GM11168 (cell line): ENCODE measurements around the gene PXN.

Experiments used
- in situ Hi-C: fragments of 300-500 bp; cut with MboI; formaldehyde crosslinking; loops from one replicate; pipeline ENCODE4 v1.12.0; 2022; ENCODE audit warnings: low sequenced_read_pairs; ENCODE audit not compliant: unreplicated experiment

PXN gene

DNA sequence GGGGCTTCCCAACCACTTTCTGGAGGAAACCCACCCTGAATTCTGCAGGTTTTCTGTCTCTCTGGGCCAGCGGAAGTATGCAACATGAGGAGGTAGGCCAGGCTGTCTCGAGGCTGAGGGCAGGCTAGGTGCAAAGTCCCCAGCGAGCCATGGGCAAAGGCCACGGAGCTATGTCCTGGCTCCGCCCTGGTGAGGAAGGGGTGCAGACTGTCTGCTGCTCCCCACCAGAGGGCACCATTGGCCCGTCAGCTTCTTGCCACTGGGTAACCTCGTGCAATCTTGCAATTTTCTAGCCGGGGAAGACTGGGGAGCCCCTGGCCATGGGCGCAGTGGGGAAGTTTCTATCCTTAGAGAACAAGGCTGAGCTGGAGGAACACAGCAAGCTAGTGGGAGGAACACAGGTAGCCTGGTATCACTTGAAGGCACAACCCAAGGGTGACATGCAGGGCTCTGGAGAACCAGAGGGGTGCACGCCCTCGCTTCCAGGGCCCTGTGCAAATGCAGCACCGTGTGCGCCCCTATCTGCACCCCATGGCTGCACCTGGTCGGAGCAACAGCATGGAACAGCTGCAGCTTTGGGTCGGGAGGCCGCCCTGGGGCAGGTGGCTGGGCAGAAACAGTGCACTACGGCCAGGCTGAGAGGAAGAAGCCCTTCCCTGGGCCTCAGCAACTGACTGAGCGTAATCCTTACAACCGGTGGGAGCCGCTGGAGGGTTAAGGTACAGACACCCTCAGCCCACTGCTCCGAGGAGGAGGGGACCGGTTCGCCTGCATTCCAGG is 37.0 kb downstream of the PXN start:
- in situ Hi-C loops: loop anchor here (5.0 kb wide), 1 partner anchor 39 kb away; the partner anchor contains the start of gene PXN

DNA sequence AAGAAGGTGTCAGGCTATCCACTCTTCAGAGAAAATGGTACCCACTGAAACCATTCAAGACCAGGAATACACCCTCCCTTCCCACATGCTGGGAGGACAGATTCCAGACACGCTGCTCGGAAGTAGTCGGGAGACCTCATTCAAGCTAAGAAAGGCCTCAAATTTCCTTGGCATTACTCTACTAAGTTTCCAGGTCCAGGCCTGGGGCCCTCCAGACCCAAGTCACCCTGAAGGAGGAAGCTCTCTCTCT is 37.6 kb downstream of the PXN start:
- in situ Hi-C loops: loop anchor here (5.0 kb wide), 1 partner anchor 39 kb away; the partner anchor contains the start of gene PXN

DNA sequence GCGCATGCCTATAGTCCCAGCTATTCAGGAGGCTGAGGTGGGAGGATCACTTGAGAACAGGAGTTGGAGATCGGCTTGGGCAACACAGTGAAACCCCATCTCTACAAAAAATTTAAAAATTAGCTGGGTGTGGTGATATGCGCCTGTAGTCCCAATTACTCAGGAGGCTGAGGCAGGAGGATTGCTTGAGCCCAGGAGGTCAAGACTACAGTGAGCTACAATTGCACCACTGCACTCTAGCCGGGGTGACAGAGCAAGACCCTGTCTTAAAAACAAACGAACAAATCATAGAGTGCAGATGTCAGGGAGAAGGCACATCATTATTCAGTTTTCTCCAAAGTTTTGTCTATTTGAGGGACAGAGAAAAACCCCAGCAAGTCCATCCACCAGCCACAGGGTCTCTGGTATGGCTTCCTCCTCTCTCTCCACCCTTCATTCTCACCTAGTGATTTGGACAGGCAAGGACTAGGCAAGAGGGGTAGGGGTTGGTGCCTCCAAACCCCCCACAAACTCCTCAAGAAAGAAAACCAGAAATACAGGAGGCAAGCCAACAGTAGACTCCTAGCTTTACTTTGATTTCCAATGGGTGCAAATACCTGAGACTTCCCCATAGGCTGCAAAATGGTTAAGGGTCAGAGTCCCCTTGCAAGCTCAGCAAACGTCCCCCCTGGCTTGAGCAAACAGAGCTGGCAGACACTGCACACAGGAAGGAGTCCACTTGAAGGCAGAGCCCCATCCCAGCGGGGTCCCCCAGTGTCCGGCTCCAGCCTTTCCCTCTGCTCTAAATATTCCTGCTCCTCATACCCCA is 38.1 kb downstream of the PXN start:
- in situ Hi-C loops: loop anchor here (5.0 kb wide), 1 partner anchor 40 kb away; the partner anchor contains the start of gene PXN

DNA sequence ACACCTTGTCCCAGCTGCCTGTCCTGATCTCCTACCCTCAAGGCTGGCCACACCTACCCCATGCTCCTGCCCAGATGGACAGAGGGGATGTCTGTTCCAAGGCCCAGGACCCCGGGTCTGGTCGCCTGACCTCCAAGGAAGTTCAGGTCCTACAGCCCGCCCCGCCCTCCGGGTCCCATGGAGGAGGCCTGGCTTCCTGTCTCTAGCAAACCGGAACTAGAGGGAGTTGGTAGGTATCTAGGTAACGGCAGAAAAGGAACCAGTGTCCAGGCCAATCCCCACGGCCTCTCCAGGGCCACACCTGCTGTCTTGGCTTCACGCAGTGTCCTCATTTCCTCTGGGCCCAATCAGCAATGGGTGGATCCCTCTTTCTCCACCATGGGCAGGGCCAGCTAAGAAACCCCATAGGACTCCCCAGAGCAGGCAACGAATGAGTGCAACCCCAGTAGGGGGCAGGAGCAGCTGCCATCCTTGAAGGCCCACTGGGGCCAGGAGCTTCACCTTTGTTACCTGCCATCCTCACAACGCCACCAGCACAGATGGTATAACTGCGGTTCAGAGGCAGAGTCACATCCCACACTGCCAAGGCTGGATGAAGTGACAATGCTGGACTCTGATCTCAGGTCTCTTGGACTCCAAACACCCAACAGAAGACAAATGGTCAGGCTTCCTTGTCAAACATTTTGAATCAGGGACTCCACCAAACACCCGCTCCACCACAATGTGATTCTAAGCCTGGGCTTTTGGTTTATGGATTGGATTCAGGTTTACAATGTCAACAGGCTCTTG is 39.5 kb downstream of the PXN start:
- in situ Hi-C loops: loop anchor here (5.0 kb wide), 1 partner anchor 41 kb away; the partner anchor contains the start of gene PXN

DNA sequence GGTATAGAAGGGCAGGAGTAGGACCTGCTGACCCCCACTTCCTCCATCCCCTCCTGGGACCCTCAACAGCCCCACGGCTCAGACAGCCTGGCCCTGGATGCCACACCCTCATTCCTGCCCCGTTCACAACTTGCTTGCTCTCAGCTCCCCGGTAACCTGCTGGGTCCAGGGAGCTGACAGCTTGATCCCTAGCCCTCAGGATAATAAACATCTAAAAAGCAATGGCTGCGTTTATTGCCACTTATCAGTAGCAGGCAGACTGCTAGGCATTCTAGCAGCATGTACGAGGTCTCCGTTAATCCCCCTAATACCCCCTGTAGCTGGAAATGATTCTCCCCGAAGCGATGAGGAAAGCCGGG is 40.4 kb downstream of the PXN start:
- in situ Hi-C loops: loop anchor here (5.0 kb wide), 1 partner anchor 42 kb away; the partner anchor contains the start of gene PXN

DNA sequence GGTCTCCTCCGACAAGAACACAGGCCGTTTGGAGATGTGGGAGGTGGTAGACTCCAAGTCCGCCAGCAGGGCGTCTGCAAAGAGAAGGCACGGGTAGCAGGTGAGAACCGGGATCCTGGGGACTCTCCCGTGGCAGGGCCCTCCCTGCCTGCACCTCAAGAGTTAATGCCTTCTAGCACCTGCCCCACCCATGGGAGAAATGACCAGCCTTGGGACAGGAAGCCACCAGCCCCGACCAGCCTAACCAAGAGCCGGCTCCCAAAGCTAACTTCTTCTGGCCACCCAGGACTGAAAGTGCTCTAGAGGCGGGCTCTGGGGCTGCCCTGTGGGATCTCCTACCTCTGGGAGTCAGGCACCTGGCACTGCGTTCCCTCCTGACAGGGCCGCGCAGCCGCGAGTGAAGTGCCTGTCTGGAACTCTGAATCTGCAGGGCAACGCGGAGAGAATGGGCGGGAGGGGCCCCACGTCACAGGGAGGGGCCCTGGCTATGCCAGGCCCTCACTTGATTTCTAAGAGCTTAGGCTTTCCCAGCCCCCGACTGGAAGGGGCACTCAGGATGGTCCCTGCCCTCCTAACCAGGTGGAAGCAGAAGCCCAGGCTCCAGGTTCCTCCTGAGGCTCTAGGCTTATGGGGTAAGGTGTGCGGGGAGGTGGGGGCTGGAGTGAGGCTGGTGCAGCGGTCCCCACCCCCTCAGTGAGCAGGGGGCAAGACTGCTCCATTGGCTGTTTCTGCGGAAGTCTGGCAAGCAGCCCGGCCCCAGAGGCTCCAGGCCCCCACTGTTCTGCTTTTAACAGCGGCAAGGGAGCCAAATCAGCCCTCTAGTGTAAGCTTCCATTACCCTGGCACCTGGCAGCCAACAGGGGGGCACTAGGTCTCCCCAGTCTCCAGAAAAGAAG is 41.0 kb downstream of the PXN start:
- in situ Hi-C loops: loop anchor here (5.0 kb wide), 1 partner anchor 43 kb away; the partner anchor contains the start of gene PXN

DNA sequence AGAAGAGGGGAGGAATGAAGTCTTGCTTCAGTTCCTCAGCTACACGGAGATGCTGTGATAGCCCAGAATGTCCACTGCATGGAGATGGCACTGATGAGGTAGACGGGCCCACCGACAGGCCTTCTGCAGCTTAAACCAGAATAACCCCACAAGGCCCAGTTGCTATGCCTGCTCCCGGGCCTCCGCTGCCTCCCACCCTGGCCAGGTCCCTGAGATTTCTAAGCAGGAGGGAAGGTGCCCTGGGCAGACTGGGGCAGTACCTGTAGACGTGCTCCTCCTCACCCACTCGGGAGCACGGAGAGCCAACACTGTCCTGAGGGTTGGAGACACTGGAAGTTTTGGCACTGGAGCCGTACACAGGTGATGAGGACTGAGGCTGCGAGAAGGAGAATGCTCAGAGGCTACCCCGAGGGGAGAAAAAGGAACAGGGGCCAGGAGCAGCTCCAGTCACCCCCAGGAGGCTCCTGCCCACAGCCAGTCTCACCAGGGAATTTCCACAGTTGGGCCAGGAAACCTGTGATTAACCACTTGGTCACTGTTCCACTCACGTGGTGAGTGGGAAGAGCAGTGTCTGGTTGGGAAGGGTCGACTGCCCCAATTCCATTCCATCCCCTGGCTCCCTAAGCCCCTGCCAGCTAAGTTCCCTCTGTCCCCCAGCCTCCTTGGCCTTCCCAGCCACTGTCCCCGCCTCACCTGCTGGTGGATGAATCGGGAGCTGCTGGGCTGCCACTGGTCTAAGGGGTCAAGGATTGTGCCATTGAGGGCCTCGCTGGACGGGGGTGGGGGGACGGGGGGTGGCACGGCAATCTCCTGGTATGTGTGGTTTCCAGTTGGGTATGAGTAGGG is 41.8 kb downstream of the PXN start:
- in situ Hi-C loops: no loop called here

DNA sequence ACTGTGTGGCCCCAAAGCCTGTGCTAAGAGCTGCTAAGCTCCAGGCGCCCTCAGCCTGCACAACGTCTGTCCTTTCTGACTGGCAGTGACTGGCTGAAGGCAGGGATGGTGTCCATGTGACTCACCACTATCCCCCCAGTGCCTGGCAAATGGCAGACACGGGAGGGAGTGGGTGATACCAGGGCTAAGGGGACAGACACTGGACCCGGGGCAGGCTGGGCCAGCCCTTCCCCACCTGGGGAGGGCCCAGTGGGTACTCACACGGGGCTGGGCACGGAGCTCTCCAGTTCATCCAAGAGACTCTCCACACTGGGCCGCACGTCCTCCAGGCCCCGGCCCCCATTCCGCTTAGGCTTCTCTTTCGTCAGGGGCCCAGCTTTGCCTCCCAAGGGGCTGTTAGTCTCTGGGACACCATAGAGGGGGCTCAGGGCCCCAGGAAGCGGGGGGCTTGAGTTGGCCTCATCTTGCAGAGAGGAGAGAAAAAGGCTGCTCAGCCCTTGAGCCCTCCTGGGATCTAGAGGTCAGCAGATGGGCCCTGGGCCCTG is 43.2 kb downstream of the PXN start:
- in situ Hi-C loops: no loop called here

DNA sequence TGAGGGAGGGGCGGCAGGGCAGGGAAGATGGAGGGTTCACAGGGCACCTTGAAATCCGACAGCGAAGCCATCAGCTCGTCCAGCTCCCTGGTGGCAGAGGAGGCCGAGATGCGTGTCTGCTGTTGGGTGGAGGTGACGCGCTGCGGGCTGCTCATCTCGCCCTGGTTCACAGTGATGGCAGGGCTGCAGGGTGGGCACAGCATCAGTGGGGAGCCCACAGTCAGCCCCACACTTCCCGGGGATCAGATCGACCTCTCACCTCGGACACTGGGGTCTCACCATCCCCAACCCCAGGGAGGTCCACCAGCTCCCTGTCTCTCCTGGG is 44.0 kb downstream of the PXN start:
- in situ Hi-C loops: no loop called here

DNA sequence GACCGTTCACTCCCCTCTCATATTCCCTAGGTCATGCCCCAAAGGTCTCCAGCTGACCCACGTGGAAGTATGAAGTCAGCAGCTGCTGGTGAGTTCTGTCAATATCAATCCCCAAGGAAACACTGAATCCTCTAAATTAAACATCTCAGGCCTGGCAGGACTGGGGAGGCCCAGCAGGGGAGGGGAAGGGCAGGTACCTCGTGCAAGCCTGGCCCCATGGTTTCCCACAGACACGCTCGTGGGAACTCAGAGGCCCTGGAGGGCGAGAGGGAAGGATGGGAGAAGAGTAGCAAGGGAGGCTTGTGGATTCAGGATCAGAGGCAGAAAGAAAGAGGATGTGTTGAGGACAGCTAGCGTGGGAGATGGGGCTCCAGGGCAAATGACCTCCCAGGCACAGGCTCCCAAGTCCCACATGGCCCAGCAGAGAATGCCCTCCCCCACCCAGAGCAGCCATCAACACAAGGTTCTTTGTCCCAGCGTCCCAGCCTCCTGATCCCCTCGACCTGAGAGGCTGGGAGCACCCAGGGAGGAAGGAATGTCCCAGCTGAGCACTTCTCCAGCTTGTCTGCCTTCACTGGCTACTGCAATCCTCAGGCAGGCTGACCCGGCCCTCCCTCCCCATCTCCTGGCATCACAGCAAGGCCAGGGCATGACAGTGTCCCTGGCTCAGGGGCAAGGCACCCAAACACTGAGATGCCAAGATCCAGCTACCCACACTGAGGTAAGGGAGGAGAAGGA is 44.5 kb downstream of the PXN start:
- in situ Hi-C loops: no loop called here

DNA sequence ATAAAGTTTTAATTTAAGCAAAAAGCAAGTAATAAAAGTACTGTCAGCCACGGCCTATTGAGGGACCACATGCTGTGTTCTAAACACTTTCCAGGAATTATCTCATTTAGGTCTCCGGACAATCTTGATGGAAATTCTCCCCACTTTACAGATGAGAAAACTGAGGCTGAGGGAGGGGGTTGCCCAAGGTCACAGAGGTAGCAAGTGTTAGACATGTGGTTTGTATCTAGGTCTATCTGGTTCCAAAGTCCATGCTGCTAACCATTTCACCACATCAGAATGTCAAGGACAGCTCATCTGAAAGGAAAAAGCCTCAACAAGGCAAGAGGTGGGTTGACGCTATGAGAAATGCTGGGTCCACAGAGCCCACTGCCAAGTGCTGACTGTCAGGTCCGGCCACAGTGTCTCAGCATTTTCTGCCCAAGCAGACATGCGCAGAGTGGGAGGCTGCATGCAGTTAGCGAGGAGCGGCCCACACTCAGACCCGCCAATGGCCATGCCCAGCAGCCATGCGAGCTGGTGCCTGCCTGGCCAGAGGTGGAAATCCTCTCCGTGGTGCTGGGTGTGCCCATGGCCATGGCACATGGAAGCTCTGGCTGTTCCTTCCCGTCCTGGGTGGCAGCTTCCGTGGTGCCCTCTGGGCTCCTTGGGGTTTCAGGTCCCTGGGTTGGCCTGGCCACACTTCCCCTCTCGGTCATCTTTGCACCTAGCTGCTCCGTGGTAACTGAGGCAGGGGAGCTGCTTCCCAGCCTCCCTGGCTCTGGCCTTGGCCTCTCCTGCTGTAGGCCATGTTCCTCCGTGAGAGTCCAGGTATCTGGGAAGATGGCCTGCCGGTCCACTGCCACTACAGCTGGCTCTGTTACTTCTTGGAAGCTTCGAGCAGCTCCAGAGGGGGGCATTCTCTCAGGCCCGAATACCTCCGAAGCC is 46.6 kb downstream of the PXN start:
- in situ Hi-C loops: no loop called here

DNA sequence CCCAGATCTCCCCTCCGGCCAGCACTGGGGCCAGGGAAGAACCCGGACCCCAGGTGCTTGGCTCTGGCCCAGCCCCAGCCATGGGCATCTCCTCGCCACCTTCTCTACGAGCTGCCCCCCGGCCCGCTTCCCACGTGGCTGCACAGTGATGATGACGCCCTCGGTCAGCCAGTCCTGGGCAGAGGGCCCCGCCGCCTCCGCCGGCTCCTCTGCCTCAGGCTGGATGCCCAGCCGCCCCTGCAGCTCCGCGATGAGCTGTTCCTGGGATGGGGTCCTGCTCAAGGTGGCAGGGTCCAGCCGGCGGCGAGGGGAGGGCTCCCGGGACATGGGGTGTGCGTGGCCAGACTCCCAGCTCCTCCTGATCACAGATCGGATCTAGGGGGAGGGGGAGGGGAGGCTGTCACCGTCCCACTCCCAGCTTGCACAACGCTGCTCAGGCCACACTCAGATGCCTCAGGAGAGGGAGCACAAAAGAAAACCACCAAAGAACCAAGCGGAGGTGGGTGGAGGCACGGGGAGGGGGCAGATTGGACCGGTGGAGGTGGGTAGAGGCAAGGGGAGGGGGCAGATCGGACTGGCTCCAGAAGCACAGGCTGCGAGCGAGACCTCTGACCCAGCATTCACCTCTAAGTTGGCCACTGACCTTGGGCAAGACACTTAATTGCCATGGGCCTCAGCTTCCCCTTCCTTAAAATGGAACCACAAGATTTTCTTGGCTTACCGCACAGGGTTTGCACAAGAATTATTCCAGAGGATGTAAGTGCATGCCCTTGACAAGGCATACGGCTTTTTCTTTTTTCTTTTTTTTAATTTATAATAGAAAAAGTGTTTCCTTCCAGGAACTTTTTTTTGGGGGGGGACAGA is 48.6 kb downstream of the PXN start:
- in situ Hi-C loops: no loop called here

DNA sequence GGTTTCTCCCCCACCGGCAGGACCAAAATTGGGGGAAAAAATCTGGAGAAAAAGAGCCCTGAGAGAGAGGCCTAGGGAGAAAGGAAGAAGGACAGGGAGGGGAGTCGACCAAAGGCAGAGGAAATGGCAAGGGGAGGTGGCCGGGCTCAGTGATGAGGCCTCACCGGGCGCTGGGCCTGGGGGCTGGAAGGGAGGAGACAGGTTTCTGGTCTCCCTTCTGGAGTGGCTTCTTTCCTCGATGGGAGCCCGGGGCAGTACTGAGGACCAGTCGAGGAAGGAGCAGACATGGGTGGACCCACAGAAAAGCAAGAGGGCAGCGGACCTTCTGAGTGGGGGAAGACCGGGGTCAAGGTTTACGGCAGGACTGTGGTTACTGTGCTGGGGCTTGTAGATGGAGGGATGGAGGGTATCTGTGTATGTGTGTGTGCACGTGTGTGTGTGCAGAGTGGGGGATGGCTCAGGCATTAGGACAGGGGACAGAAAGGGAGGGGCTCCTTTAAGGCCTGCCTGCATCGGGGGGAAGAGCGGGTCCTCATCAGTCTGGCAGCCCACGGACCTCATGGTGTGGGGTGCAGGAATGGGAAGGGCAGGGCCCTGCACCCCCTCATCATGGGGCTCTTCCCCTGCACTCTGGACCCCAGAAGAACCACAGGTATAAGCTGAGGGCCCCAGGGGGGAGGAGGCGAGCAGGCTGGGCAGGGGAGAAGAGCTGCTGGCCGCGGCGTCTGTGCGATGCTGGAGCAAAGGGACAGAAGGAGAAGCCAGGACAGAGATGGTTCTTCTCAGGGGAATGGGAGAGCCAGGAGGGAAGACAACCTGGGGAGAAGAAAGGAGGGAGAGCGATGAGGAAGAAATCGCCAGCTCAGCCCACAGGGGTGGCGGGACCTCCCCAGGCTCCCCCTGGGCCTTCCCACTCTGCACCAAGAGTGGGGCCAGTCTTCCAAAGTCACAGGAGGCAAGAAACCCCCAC is 49.5 kb downstream of the PXN start:
- in situ Hi-C loops: no loop called here

DNA sequence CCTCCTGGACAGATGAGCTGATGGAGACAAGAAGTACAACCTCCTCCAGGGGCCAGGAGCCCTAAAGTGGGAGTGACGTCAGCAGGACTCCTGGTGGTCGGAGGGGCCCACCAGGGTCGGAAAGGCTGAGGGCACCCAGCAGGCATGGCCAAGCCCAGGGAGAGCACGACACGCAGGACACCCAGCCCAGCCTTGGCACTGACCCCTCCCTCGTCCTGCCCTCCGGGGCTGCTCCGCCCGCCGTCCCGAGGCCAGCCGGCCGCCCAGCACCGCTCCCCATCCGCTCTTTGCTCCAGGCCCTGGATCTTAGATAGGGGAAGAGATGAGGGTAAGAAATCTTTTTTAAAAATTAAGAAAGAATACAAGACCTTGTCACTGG is 50.2 kb downstream of the PXN start:
- in situ Hi-C loops: no loop called here
